Transverse colon (tissue), 4 donors: ENCODE results near the gene DENND1A.

Experiments
- EP300 ChIP-seq: sonication (generic); formaldehyde crosslinking; IDR thresholded peaks from one replicate; pipeline ENCODE4 v1.6.1; 2017; ENCODE audit warnings: antibody characterized with exemption, low read depth
- POLR2A ChIP-seq: fragments of 450-650 bp; IDR thresholded peaks from one replicate; pipeline ENCODE4 v1.6.1; 2016; ENCODE audit warnings: antibody characterized with exemption, mild to moderate bottlenecking, moderate library complexity
- POLR2AphosphoS5 ChIP-seq, 3 donors: sonication (generic); formaldehyde crosslinking; IDR thresholded peaks; one replicate each; pipeline ENCODE4 v1.6.1; 2016; ENCODE audit warnings: antibody characterized with exemption in 3 of 3
- TF ChIP-seq, protein P1 (sequence below), 5 experiments: fragments of 200-600 bp in 3 of 5; fragments of 450-650 bp in 2 of 5; sonication (generic) in 3 of 5; IDR thresholded peaks; 1 replicate in 2 of 5; 2 replicates in 3 of 5; pipeline ENCODE4 v1.5.1; 2016 to 2017; ENCODE audit warnings: antibody characterized with exemption in 5 of 5, inconsistent platforms in 3 of 5, mild to moderate bottlenecking in 2 of 5, moderate library complexity in 1 of 5

- TF ChIP-seq, protein P1, sequence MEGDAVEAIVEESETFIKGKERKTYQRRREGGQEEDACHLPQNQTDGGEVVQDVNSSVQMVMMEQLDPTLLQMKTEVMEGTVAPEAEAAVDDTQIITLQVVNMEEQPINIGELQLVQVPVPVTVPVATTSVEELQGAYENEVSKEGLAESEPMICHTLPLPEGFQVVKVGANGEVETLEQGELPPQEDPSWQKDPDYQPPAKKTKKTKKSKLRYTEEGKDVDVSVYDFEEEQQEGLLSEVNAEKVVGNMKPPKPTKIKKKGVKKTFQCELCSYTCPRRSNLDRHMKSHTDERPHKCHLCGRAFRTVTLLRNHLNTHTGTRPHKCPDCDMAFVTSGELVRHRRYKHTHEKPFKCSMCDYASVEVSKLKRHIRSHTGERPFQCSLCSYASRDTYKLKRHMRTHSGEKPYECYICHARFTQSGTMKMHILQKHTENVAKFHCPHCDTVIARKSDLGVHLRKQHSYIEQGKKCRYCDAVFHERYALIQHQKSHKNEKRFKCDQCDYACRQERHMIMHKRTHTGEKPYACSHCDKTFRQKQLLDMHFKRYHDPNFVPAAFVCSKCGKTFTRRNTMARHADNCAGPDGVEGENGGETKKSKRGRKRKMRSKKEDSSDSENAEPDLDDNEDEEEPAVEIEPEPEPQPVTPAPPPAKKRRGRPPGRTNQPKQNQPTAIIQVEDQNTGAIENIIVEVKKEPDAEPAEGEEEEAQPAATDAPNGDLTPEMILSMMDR (IDR thresholded peaks at IDR 0.05), result no peak
- TF ChIP-seq EP300 (no peak), POLR2AphosphoS5 (IDR thresholded peaks at IDR 0.05) (no peak), POLR2A (no peak)
These were observed 590.9 kb downstream of the DENND1A start for GRCh38 chr9:123338710-123339665.
